Measurements from ENCODE around the gene CD44.

Gene CD44

DNA sequence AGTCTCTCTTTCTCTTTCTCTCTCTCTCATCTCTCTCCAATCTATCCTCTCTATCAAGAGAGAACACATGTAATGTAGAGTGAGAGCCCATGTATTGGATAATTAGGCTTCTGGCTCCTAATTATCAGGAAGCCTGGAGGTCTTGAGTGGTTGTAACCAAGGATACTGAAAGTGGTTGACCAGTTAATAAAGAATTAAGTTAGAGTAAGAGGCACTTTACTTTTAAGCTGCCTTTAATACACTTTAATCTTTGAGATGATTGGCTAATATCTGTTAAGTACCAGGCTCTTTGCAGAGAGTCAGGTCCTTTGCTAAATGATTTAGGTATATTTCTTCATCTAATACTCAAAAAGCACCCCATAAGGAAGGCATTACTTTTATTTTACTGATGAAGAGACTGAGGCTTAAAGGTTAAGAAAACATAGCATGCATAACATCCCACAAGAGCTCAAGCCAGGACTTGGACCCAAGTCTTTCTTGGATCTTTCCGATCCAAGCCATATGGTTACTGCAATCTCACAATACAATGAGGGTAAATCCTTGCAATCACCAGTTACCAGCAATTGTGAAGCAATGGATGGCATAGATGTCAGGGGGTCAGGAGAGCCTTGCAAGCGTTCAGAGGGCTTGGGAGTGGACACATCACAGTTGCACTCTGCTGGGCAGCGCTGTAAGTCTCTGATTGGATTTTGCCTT, 22.1 kb downstream of the CD44 start:
- DNase-seq = no peak

DNA sequence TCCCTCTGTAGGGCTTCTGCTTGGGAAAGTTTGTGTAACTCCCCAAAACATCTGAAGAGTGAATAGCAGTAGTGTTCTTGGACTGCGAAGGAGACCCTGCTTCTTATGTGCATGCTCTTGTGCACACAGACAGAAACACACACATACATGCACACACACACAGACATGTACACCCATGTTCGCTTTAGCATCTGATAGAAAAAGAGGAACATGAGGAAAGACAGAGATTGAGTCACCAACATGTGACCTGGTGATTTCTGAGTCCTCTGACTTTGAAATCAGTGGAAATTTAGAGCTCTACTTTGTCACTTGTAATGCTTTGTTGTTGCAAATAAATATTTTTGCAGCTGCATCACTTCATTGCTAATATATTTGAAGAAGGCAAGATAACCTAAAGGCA, 23.8 kb downstream of the CD44 start:
- no peak for DNase-seq

DNA sequence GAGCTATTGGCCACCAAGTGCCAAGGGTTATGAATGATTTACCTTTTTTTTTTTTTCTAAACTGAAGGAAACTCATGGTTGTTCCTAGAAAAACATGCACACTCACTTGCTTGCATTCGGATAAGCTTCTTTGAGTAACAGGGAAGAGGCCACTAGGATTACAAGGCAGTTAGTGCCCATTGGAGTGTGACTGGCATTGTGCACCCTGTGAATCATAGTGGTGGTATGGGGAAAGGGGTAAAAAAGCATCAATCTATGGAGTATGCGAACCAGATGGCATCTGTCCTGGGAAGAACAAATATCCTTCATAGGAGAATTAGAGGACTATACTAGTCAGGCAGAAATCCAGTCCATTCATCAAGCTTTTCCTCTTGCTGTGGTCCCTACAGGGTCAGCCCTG, 24.2 kb downstream of the CD44 start:
- no peak for DNase-seq

DNA sequence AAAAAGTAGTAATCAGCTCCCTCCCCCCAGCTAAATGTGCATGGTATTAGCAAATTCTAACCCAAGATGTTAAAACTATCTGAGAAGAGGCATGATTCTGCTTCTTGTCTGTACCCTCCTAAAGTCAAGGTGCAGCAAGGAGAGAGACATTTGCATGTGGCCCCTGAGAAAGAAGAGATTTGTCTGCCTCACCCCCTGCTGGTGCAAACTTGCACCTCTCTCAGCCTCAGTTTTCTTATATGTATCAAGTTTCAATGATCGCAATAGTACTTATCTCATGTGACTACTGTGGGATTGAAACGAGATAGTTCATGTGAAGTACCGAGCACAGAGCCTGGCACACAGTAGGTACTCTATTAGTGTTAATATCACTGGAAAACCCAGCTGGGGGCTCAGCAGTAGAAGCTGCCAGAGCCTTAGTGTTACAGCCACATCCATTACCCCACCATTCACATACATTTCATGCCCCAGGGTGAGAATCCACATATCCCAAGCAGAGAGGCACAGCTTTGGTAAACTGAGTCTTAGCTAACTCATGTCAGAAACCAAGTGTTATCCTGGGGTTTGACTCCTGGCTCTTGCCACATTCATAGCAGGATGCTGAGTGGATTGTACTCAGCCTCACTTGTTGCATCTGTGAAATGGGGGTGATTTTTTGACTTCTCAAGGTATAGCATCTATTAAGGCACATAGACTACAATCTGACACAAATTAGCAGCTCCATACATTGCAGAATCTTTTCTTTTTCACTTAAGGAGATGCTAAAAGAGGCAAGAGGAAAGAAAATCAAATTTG, 24.9 kb downstream of the CD44 start:
- no peak for DNase-seq

DNA sequence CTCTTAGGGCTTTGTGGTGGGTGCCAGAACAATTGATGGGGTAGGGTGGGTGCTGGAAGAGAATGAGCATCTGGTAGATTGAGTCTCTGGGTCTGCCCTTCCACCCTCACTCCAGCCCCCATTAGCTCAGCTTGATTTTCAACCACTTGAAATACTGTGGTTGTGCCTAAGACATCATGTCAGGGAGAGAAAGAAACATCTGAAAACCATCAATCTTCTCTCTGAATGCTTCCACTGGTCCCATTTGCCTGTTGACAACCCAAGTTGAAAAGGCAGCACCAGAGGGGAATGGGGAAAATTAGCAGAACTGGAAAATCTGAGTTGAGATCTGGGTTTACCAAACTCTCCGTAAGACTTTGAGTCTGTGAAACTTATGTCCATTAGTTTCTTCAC, 26.1 kb downstream of the CD44 start:
- no peak for DNase-seq

DNA sequence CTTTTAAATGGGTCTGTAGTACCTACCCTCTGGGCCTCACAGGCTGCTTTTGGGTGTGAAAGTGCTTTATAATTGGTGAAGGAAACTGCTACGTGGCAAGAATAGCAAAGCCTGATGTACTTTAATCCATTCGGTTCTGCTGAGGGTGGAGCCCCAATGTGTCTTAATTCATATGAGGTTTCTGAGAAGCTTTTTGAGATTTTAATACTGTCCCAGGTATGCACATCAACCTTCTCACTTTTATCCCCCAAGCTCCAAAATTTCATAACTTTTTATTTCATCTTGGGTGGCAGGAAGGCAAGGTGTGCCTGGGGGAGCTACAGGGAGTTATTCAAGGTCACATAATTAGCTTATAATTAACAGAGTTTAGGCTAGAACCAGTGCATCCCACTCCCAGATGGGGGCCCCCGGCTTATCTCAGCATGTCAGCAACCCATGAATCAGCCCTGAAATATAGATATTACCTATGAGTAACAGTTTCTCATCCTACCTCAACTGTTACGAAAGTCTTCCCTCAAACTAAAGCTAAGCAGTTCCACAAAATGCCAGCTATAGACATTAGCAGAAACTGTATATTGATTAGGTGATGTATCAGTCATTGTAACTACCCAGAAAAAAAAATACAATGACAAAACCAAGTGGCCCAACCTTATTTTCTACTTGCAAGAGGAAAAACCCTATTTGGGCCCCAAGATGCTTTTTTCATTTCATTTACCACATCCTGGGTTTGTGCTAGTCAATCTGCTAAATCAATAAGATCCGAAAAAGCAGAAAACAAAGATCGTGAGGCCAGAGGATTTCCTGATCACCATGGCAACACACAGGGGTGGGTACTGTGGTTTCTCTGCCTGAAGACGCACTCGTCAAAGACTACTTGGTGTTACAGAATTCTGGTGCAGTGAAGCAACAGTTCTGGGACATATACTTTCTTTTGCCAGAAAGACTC, 26.7 kb downstream of the CD44 start:
- no peak for DNase-seq

DNA sequence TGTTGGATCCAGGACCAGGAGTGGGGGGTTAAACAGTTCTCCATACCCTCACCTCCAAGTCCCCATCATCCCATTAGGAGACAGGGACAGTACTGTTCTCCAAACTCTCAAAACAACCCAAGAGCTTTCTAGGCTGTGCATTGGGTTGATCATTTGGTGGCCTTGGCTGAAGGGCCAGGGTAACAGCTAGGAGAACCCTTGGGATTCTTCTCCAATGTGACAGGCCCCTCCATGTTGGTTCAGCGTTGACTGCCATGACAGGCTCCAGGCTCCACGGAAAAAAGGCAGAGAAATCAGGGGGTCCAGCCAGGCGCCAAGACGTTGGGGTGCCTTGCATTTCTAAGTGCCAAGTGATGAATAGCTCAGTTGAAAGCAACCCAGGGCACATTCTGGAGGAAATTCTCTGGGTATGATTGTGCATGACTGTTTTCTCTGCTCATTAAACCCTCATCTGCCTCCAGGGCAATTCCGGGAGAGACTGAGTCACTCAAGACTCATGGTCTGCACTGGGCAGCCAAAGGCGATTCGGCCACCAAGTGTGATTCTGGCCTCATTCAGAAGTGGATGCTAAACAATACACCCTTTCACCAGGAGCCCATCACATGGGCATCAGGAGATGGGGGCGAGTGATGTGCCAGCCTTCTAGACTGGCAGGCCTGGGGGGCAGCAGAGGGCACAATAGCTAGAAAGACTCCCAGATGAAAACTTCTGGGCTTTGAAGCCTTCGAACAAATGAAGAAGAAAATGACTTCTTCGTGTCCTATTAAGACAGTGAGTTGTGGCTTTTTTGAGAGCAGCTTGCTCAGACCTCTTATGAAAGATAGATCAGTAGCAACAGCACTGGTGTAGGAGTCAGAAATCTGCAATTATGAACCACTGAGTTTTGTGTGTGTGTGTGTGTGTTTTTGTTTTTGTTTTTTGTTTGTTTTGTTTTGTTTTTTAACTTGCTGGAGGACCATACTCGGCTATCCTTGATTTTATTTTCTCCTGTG, 27.7 kb downstream of the CD44 start:
- no peak for DNase-seq

DNA sequence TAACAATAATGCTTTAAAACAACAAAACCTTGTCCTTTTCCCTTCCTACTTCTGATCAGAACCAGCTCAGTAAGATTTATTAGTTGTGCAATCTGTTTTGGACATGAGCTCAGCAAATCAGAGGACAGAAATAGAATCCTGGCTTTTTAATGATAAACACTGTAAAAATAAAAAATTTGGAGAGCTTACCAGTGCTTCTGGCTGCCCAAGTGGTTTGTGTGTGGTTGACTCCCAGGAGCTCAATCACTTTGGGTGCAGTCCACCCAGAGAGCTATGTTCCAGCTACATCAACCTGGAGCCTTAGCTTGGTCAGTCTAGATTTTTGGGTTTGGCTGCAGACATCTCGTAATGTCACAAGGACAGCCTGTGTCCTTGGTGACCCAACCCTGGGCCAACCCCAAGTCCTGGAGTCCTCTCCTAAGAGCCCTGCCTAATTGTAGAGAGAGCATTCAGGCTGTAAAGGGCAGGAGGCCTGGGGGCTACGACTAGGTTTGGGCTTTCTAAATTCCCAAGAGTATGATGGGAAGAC, 28.5 kb downstream of the CD44 start:
- DNase-seq = no peak

DNA sequence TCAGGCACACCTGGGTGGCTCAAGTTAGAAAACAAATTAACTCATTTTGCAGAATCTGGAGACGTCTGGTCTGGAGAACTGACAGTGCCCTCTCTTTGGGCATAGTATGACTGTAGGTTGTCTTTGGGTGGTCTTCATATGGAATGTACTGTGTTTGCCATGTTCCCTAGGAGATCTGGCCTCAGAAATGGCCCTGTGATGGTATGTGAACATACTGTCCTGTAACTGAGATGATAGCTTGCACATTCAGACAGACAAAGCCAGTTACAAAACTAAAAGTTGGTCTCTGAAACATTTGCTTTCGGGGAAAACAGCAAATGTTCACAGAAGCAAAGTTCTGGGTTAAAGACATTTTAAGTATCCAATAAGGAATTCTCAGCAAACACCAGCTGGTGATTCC, 29.7 kb downstream of the CD44 start:
- no peak for DNase-seq

DNA sequence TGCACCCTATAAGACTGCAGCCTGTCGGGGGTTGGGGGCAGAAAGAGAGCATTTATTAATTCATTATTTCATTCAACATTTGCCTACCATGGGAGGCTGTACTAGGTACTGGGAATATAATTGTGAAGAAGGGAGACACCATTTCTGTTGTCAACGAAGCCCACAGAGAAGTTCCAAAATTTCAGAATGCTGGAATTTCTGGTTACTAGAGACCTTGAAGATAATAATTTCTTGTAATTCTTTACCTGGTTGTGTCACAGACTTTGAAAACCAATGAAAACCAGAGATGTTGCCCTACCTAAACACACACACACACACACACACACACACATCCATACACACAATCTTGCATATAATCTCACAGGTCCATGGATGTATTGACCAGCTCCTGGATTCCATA, 30.1 kb downstream of the CD44 start:
- DNase-seq = no peak

DNA sequence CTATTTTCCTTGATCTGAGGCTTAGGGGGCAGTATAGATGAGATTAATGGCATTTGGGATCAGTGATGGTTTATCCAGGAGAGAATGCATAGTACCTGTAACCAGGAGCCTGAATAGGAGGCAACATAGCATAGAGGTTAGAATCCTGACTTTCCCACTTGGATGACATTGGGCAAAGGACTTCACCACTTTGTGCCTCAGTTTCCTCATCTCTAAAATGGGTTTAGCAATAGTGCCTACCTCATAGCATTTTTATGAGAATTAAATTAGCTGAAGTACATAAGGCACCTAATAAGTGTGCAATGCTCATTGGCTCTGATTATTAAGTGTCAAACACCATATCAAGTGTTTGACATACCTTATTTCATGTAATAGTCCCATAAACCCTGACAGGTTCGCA, 30.8 kb downstream of the CD44 start:
- no peak for DNase-seq

DNA sequence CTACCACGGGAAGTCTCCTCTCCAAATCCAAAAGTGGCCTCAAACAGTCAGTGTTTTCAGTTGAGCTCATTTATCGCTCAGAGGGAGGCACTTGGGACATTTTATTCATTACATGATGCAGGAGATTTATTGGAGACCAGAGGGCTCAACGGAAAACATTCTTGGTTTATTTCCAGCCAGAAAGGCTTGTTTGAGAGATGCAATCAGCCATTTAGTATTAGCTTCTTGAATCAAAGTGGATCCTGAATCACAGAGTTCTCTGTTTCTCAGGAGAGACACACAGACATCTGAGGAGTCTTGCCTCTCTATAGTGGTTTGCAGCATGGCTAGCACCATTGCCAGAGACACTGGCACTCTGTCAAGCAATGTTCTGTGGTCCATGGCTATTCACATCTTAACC, 31.5 kb downstream of the CD44 start:
- no peak for DNase-seq

DNA sequence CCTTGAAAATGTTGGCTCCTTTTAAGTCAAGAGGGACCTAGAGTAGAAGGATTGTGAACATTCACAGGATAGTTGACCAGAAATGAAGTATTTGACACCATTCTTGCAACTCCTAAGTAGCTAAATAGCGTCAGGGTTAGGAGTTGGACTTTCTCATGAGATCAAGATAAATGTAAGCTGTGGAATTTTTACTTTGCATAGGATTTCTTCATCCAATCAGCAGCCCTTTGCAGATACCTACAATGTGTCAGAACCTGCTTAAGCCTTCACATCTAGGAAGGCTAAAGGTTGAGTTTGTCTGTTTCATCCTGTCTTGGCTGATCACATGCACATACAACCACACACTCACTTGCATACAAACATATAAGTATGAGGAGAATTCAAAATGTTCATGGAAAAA, 32.3 kb downstream of the CD44 start:
- no peak for DNase-seq

DNA sequence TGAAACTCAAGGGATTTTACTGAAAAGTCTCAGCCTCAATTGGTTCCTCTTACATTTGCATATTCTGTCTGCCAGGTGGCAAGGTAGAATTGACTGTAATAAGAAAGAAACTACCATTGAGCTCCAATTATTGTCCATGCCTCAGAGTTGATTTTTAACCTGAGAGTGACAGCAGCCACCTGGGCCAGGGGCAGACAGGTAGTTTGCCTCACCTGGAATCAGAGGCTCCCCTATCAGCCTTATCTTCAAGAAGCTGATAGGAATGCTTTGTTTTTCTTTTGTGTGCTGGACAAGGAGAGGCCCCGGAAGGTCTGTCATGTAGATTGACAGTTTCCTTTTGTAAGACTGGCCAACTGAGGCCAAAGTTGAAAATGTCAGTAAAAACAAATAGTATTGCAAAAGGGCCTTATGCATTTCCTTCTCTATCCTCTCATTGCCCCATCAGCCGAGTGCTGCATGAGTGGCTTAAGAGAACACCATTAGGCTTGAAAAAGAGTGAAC, 34.1 kb downstream of the CD44 start:
- no peak for DNase-seq

DNA sequence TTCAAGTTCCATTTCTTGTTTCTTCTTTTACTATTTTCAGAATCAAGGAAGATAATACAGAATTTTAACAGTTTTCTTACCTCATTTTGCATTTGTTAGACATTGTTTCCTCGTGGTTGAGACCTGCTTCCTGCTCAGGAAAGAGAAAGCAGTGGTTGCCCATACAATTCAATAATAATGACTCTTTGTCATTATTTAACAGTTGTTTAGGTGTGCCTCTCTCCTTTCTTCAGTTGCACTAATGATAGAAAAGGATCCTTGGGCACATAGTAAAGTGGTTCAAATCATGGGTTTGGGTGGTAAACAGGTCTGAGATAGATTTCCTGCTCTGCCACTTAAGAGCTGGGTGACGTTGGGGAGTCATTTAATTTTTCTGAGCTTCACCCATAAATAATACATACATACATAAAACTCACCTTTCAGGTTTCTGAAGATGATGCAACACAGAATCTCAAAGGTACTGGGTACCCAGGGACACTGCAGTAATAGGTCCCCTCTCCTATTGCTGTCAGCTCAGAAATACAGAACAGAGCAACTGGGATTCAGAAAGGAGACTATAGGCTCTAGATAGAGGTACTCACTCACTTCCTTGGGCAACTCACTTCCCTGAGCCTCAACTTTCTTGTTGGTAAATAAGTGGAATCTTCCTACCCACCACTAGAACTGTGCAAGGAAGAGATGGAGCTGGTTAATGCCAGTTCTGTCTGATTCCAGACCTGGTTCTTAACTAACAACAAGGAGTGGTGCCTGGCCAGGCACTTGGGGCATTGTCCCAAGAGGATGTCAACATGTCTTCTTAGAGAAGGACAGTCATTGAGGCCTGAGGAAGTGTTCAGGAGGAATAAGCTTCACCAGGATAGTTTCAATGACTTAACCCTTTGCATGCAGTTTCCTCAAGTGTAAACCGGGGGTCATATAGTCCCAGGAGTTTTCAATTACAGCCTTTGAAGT, 34.9 kb downstream of the CD44 start:
- DNase-seq = no peak

DNA sequence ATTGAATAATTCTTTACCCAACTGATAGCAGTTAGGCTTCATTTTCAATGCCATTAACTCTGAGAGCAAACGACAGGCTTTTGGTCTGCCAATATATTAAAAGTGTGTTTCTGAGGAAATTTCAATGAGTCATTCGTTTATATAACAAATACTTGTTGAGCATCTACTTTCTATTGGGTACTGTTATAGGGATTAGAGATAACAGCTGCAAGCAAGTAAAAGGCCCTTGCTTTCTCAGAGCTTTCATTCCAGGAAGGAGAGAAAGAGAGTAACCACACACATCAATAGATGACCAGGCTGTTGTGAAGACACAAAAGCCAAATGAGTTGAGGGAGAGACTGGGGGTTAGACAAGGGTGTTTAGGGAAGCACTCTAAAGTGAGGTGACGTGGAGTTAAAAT, 35.7 kb downstream of the CD44 start:
- DNase-seq = no peak

DNA sequence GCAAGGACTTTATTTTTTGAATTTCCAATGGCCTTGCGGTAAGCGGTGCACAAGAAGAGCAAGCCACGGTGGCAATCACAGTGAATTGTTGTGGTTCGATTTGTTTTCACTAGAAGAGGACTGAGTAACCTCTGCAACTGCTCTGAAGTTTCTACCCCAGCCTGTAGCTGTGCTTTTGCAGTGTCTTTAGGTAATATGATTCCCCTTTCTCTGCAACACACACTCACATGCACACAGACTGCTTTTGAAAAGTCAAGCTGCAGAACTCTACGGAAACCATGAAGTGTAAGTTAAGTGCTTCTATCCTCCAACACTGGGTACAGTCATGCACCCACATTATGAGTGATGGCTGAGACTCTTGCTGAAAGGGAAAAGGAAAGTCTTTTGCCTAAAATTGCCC, 38.4 kb downstream of the CD44 start:
- no peak for DNase-seq

DNA sequence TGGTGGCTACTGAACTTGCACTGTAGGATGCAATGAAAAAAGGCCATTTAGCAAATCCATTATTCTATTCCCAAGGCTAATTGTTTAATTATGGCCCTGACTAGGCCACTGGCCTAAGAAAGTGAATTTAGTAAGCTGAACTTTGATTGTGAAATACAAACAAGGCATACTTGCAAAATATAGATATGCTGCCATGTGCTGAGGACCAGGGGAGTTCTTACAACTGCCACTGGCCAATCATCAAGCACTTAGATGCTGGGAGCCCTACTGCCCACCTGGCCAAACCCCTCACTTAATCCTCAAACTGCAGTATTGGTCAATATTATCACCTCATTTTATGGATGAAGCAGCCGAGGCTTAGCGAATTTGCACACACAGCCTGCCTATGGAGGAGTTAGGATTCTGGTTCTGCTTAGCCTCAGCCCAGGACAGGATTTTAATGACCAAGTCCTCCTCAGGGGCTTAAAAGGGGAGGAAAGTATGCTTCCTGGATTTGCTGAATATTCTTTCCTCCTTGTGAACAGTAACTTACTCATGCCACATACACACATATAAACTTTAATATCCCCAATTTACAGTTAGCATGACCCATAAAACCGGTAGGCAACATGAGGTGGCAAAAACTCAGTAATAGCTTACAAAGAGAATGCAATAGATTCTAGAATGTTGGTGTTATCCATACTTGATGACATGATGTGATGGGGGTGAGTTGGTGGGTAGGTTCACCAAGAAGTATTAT, 39.3 kb downstream of the CD44 start:
- no peak for DNase-seq

DNA sequence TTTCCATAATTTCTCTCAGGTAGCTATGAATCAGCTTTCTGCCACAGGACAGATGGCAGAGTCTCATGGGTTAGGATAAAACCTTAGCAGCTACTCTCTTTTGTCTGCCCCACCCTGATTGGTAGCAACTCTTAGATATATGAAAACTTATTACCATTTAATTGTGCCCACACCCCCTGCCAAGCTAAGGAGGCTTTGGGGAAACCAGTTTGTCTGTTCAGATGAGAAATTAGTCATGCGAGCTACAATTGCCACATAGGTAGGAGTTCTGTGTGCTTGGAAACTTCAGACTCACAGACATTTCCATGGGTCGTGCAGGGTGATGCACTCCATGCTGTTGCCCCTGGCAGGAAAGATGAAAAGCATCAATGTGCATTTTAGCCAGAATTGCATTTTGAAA, 39.9 kb downstream of the CD44 start:
- DNase-seq = no peak
